HepG2 (cell line): ENCODE results near the gene TXN. TPM values are rescaled to one million over a fixed set of nuclear protein-coding genes. Genes with fewer than 3 reads are reported as not detected.

Experiments used
- BORCS8-MEF2B ChIP-seq: sonication (generic); formaldehyde crosslinking; IDR thresholded peaks from 2 replicates; pipeline ENCODE4 v1.8.0; 2022; ENCODE audit warnings: mild to moderate bottlenecking, missing genetic modification reagents
- GABPB1 ChIP-seq: IDR thresholded peaks from 2 replicates; pipeline ENCODE4 v1.6.1; 2016; ENCODE audit warnings: mild to moderate bottlenecking, missing genetic modification reagents, moderate library complexity, missing compliant biosample characterization
- GZF1 ChIP-seq: sonication (generic); formaldehyde crosslinking; IDR thresholded peaks from 2 replicates; pipeline ENCODE4 v1.5.1; 2020; ENCODE audit warnings: mild to moderate bottlenecking, missing genetic modification reagents
- JUND ChIP-seq: sonication (generic); formaldehyde crosslinking; IDR thresholded peaks from 2 replicates; pipeline ENCODE4 v1.8.0; 2022; ENCODE audit warnings: mild to moderate bottlenecking, missing genetic modification reagents
- MBD4 ChIP-seq: IDR thresholded peaks from 2 replicates; pipeline ENCODE4 v1.6.1; 2012; ENCODE audit warnings: low read length, inconsistent platforms, borderline replicate concordance
- PAXIP1 ChIP-seq: sonication (generic); formaldehyde crosslinking; conservative IDR thresholded peaks from 2 replicates; pipeline ENCODE4 v1.4.0; 2020; ENCODE audit warnings: mild to moderate bottlenecking, missing genetic modification reagents, moderate library complexity
- PRPF4 ChIP-seq: fragments of 200-400 bp; formaldehyde crosslinking; IDR thresholded peaks from 2 replicates; pipeline ENCODE4 v1.6.1; 2016; ENCODE audit warnings: low read length, low read depth; ENCODE audit not compliant: poor library complexity, severe bottlenecking
- RFX5 ChIP-seq: IDR thresholded peaks from 2 replicates; pipeline ENCODE4 v1.6.1; 2011; ENCODE audit warnings: low read depth, low read length, improper control_type of control experiment
- SMARCE1 ChIP-seq: fragments of 450-650 bp; IDR thresholded peaks from 2 replicates; pipeline ENCODE4 v1.6.1; 2017; ENCODE audit warnings: borderline replicate concordance
- SRY ChIP-seq: sonication (generic); formaldehyde crosslinking; IDR thresholded peaks from 2 replicates; pipeline ENCODE4 v1.8.0; 2022; ENCODE audit warnings: mild to moderate bottlenecking, missing genetic modification reagents
- TCF12 ChIP-seq, 2 experiments: fragments of 450-650 bp in 1 of 2; sonication (generic) in 1 of 2; formaldehyde crosslinking in 1 of 2; IDR thresholded peaks; 2 replicates each; pipeline versions ENCODE4 v1.6.1 to v1.8.0; 2017 to 2022; ENCODE audit warnings: antibody characterized with exemption in 1 of 2, mild to moderate bottlenecking in 1 of 2, missing genetic modification reagents in 1 of 2, moderate library complexity in 1 of 2
- TIGD3 ChIP-seq: sonication (generic); formaldehyde crosslinking; IDR thresholded peaks from 2 replicates; pipeline ENCODE4 v1.5.1; 2020; ENCODE audit warnings: mild to moderate bottlenecking, missing genetic modification reagents, borderline replicate concordance
- ZNF335 ChIP-seq: sonication (generic); formaldehyde crosslinking; IDR thresholded peaks from 2 replicates; pipeline ENCODE4 v1.4.0; 2020; ENCODE audit warnings: missing genetic modification reagents
- ZNF362 ChIP-seq: sonication (generic); formaldehyde crosslinking; IDR thresholded peaks from 2 replicates; pipeline ENCODE4 v1.4.0; 2020; ENCODE audit warnings: missing genetic modification reagents, mild to moderate bottlenecking, borderline replicate concordance
- ZNF609 ChIP-seq: sonication (generic); formaldehyde crosslinking; IDR thresholded peaks from 2 replicates; pipeline ENCODE4 v1.4.0; 2020; ENCODE audit warnings: mild to moderate bottlenecking, missing genetic modification reagents, borderline replicate concordance
- ZNF749 ChIP-seq: sonication (generic); formaldehyde crosslinking; IDR thresholded peaks from 2 replicates; pipeline ENCODE4 v1.8.0; 2022; ENCODE audit warnings: mild to moderate bottlenecking, missing genetic modification reagents, moderate library complexity, borderline replicate concordance
- ZNF841 ChIP-seq: sonication (generic); formaldehyde crosslinking; IDR thresholded peaks from 2 replicates; pipeline ENCODE4 v1.8.1; 2023; ENCODE audit warnings: missing genetic modification reagents, borderline replicate concordance
- polyA plus RNA-seq, 8 experiments: library from polyadenylated mRNA; depleted of rRNA in 3 of 8; stranded (reverse) in 7 of 8; unstranded in 1 of 8; fragments of >200 nt; fragmentation: Illumina TruSeq in 4 of 8; extraction: Trizol in 4 of 8; gene quantifications; 2 replicates each; pipeline versions ENCODE4 v1.2.1 to v1.2.3, GENCODE V29; 2011 to 2016; ENCODE audit warnings: low read depth in 4 of 8, missing spikeins in 1 of 8, mixed read lengths in 1 of 8; ENCODE audit not compliant: insufficient read depth in 1 of 8
- total RNA-seq, 5 experiments: library from RNA; depleted of rRNA; stranded (reverse); fragments of >200 nt; fragmentation: Illumina TruSeq; extraction: Trizol; gene quantifications; 2 replicates each; pipeline ENCODE4 v1.2.3, GENCODE V29; 2016; ENCODE audit warnings: low read depth in 1 of 5

TXN gene
- total and polyA plus RNA-seq, 2 of the 13 experiments (the other 11 are each of a cell fraction or from before 2014, with no cell fraction given) = 364 to 470 TPM

GRCh38 chr9:110197330-110198187 lies 58.7 kb downstream of the TXN start (continued):
- TF ChIP-seq TIGD3 (CRISPR knock-in tag) (no peak), PAXIP1 (peak; percentile 80), ZNF749 (CRISPR knock-in tag) (no peak), MBD4 (no peak), TCF12 (IDR thresholded peaks at IDR 0.05) (no peak), TCF12 (CRISPR knock-in tag; IDR thresholded peaks at IDR 0.05) (no peak), GZF1 (CRISPR knock-in tag) (no peak), JUND (no peak), SMARCE1 (no peak), ZNF841 (CRISPR knock-in tag) (no peak), GABPB1 (CRISPR knock-in tag) (no peak), ZNF609 (peak; percentile 57; the same call in 1 of the 2 replicates), ZNF362 (CRISPR knock-in tag) (peak; percentile 37; the same call in 1 of the 2 replicates), SRY (CRISPR knock-in tag) (no peak), ZNF335 (CRISPR knock-in tag) (no peak), PRPF4 (no peak), RFX5 (no peak), BORCS8-MEF2B (CRISPR knock-in tag) (no peak)
